BLaER1 (cell line): ENCODE results near the gene SSRP1.

Experiments
- H3K27ac ChIP-seq: shearing (Covaris generic); formaldehyde crosslinking; 2 replicates; pipeline ENCODE4 v1.8.1; 2022
- H3K27me3 ChIP-seq: shearing (Covaris generic); formaldehyde crosslinking; 2 replicates; pipeline ENCODE4 v1.8.1; 2022
- H3K36me3 ChIP-seq: shearing (Covaris generic); formaldehyde crosslinking; 2 replicates; pipeline ENCODE4 v1.8.1; 2022
- H3K4me1 ChIP-seq: shearing (Covaris generic); formaldehyde crosslinking; 2 replicates; pipeline ENCODE4 v1.8.1; 2022
- H3K4me2 ChIP-seq: shearing (Covaris generic); formaldehyde crosslinking; 2 replicates; pipeline ENCODE4 v1.8.1; 2022
- H3K4me3 ChIP-seq: shearing (Covaris generic); formaldehyde crosslinking; 2 replicates; pipeline ENCODE4 v1.8.1; 2022
- H3K9ac ChIP-seq: shearing (Covaris generic); formaldehyde crosslinking; 2 replicates; pipeline ENCODE4 v1.8.1; 2022
- H3K9me3 ChIP-seq: shearing (Covaris generic); formaldehyde crosslinking; 2 replicates; pipeline ENCODE4 v1.8.1; 2022
- H4K20me1 ChIP-seq: shearing (Covaris generic); formaldehyde crosslinking; 2 replicates; pipeline ENCODE4 v1.8.1; 2022
- Cebpa-rat ChIP-seq: shearing (Covaris generic); IDR thresholded peaks from 2 replicates; pipeline ENCODE4 v1.8.1; 2022

Gene SSRP1

DNA sequence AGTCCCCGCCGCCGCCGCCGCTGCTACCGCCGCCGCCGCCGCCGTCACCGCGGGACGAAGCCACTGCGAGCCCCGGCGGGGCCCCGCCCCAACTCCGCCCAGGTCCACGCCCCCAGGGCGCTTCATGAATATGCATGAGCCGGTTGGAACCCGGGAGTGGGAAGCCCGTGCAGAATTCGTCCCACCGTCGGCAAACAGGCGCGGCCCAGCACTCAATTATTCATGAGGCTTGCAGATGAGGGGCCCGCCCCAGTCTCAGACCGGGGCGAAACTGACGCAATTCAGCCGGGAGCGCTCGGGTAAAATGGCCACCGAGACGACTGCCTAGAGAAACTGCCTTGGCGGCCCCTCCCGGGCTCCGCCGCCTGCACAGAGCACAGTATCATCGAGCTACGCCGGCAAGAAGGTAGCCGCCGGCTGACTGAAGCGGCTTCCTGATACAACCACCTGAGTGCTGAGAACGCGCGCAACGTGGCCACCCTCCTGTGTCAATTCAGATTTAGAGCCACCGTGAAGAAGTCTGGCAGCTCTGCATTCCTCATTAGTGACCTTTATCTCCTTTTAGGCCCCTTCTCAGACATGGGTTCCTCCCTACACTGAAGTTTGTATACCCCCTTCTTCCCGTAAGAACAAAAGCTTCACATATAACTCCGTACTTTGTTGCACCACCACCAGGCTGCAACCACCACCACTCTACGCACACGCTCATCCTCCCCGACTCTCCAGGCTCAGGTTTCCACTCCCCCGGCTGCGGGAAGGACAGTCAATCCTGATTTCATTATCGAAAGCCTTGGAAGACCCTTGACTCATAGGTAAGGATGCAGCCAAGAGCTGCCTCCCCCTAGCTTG is 10.6 kb downstream of the SSRP1 start, which contains the start of gene TNKS1BP1:
Gene TNKS1BP1 (minus strand): TSS at position 67 of the 849 bp plus-strand sequence. CDS start 3,067 bp downstream, outside the sequence.
- Histone ChIP-seq H3K4me1 (peaks cover 45% of the 10 kb centered on the region), H3K9me3 (no peaks in the 10 kb centered on the region), H3K27me3 (no peaks in the 10 kb centered on the region), H3K27ac (peak within 1 kb of the TSS; percentile 87), H3K4me3 (peak within 1 kb of the TSS; percentile 72), H3K9ac (peak within 1 kb of the TSS; percentile 84), H3K4me2 (peak within 1 kb of the TSS; percentile 98), H4K20me1 (peaks cover 41% of the 10 kb centered on the region), H3K36me3 (peaks cover 52% of the 10 kb centered on the region)
- peak; percentile 94 for TF ChIP-seq Cebpa-rat

DNA sequence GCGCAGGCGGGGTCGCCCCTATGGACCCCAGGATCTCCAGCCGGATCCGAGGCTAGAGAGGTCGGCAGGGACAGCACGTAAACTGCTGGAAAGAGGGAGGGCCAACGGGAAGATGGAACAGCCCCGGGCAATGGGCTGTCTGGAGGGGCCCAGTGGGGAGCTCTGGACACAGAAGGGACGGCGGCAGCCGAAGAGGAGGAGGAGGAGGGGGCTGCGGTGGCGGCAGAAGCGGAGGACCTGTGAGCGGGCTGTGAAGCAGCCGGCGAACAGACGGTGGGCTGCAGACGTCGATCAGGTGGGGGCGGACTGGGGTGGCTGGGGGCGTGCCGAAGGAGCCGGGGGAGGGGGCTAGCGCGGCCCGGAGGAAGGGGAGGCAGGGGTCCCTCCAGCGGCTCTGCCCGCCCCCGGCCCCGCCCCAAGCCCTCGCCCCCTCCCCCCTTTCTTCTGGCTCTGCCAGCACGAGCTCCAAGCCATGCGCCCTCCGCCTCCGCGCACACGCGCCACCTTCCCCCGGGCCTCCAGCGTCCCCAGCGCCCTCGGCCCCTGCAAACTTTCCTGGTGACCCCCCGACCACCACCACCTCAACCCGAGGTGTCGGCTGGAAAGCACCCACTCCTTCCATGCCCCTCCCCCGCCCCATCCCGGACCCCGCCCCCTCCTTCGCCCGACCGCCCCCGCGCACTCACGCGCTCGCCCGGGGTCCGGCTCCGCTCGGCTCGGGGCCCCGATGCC is 11.4 kb downstream of the SSRP1 start:
- peak overlapping the region; percentile 87 for H3K27ac ChIP-seq
- peaks cover 45% of the 10 kb centered on the region for H3K4me1 ChIP-seq
- no peak for TF ChIP-seq Cebpa-rat
- H3K36me3 ChIP-seq = peaks cover 49% of the 10 kb centered on the region
- H4K20me1 ChIP-seq = peaks cover 43% of the 10 kb centered on the region
- no peaks in the 10 kb centered on the region for H3K27me3 ChIP-seq
- H3K4me2 ChIP-seq = peak overlapping the region; percentile 98
- peak overlapping the region; percentile 84 for H3K9ac ChIP-seq
- no peaks in the 10 kb centered on the region for H3K9me3 ChIP-seq
- peak overlapping the region; percentile 72 for H3K4me3 ChIP-seq

DNA sequence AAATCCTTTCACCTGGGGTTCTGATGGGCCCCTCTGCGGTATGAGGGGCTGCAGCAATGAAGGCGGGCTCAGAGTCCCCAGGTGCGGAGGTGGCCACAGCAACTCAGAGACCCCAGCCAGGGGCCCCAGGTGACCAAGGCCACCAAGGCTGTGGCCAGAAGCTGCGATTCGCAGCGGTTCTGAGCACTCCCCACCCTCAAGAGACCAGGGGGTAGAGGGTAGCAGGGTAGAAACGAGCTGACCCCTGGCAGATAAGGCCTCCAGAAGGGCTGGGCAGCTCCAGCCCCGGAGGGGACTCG is 11.9 kb downstream of the SSRP1 start:
- TF ChIP-seq Cebpa-rat = no peak
- H3K4me3 ChIP-seq = peak overlapping the region; percentile 72
- H3K27me3 ChIP-seq = no peaks in the 10 kb centered on the region
- peaks cover 49% of the 10 kb centered on the region for H3K36me3 ChIP-seq
- H4K20me1 ChIP-seq = peaks cover 43% of the 10 kb centered on the region
- H3K4me1 ChIP-seq = peaks cover 45% of the 10 kb centered on the region
- no peaks in the 10 kb centered on the region for H3K9me3 ChIP-seq
- peak overlapping the region; percentile 64 for H3K27ac ChIP-seq
- H3K9ac ChIP-seq = peak overlapping the region; percentile 79
- H3K4me2 ChIP-seq = peak overlapping the region; percentile 98

DNA sequence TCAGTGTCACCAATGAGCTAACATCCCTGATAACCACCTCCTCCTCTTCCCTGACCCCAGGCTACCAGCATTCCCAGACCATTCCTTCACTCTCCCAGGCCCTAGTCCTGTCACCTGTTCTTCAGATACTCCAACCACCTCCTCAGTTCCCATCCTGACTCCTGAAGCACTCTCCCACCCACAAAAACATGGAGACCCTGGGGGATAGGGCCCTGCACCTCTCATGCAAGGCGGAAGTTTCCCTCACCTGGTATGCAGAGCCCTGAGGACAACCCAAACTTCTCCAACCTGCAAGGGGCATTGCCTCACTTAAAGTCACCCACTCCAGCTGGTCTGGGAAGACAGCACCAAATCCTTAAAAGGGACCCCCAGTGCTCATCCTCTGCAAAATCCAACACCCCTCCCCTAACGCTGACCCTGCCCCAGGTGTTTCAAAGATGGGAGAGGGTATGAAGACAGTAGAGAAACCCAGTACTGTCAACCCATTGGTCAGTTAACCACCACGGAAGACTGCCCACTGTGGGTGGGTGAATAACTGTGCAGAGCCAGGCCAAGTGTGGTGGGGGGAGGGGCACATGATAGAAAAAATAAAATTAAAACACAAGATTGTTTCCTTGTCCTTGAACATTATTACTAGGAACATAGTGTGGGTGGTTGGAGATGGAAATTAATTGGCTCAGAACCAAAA is 12.4 kb downstream of the SSRP1 start:
- peaks cover 45% of the 10 kb centered on the region for H3K4me1 ChIP-seq
- no peaks in the 10 kb centered on the region for H3K27me3 ChIP-seq
- peak overlapping the region; percentile 79; the same call in 1 of the 2 replicates for H3K9ac ChIP-seq
- H3K27ac ChIP-seq = no peak overlapping the region
- peaks cover 46% of the 10 kb centered on the region for H4K20me1 ChIP-seq
- H3K4me2 ChIP-seq = peak overlapping the region; percentile 98
- H3K9me3 ChIP-seq = no peaks in the 10 kb centered on the region
- peaks cover 49% of the 10 kb centered on the region for H3K36me3 ChIP-seq
- TF ChIP-seq Cebpa-rat = no peak
- peak overlapping the region; percentile 72 for H3K4me3 ChIP-seq

DNA sequence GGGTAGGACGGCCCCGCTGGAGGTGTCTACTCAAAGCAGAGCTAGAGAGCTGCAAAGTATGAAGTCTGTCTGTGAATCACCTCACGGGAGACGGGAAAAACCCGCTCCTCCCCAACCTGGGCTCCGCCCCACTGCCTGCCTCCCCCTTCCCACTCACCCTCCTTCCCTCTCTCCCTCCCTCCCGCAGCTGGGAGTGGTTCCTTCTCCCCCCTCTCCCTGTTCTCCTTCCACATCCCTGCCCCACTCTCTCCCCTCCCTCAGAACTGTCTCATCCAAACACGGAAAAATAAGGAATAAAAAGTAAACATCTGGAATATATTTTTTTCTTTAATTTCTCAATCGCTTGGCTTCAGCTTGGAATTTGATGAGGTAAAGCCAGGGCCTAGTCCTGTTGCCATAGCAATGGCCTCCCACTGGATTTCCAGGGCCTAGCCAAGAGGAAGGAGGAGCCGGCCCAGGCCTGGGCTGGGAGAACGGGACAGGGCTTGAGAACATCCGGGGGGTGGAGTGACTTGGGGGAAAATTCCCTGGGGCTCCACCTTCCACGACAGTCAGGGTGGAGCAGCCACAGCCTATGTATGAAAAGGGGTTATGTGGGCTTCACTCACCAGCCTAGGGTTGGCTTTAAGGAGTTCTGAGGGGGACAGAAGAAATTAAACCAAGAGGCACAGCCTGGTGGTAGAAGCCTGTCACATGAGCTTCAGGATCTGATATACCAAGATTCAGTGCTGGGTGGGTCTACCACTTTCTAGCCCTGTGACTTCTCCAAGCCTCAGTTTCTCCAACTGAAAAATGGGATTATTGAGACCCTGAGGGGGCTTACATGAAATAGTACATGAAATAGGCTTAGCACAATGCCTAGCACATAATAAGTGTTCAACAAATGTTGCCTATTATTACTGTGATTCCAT is 13.2 kb downstream of the SSRP1 start:
- H3K9ac ChIP-seq = no peak overlapping the region
- H3K27ac ChIP-seq = no peak overlapping the region

DNA sequence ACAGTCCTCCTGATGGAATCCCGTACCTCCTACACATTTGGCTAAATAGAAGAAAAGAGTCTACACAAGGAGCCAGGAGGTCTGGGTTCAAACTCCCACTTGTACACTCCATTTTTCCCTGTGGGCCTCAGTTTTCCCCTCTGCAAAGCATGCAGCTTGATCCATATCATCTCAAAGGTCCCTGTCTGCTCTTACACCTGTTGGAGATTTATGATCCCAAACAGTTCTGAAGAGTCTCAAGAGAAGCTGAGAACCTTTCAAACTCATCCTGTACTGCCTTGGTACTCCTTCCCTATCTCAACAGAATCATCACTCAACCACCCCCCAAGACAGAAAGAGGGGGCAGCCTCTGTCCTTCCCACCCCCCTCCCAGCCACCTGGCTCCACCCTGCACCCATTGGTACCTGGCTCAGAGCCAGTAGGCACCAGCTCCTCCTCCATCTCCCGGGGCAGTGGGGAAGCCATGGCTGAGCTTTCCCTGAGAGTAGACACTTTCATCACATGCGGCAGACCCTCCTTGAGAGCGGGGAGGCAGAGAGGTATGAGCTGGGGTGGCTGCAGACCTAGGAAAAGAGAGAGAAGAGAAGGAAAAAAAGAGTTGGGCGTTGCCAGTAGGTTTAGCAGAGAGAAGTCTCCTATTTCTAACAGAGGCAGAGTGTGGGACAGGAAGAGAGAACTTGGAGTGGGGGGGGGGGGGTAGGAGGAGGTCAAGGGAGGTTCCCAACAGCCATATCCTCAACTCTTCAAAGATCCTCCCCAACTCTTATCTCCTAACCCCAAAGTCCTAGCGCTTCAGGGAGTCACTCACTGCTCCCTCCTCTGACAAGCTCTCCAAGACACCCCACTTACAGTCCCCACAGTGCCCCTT is 14.1 kb downstream of the SSRP1 start:
- H3K27ac ChIP-seq = no peak overlapping the region
- H3K4me3 ChIP-seq = no peak overlapping the region

More for the DNA sequence above, 13.2 kb downstream of the SSRP1 start:
- no peaks in the 10 kb centered on the region for H3K9me3 ChIP-seq
- no peak overlapping the region for H3K4me3 ChIP-seq
- H4K20me1 ChIP-seq = peaks cover 51% of the 10 kb centered on the region
- H3K36me3 ChIP-seq = peaks cover 49% of the 10 kb centered on the region
- no peak for TF ChIP-seq Cebpa-rat
- H3K4me1 ChIP-seq = peaks cover 45% of the 10 kb centered on the region
- peak overlapping the region; percentile 98 for H3K4me2 ChIP-seq
- no peaks in the 10 kb centered on the region for H3K27me3 ChIP-seq

DNA sequence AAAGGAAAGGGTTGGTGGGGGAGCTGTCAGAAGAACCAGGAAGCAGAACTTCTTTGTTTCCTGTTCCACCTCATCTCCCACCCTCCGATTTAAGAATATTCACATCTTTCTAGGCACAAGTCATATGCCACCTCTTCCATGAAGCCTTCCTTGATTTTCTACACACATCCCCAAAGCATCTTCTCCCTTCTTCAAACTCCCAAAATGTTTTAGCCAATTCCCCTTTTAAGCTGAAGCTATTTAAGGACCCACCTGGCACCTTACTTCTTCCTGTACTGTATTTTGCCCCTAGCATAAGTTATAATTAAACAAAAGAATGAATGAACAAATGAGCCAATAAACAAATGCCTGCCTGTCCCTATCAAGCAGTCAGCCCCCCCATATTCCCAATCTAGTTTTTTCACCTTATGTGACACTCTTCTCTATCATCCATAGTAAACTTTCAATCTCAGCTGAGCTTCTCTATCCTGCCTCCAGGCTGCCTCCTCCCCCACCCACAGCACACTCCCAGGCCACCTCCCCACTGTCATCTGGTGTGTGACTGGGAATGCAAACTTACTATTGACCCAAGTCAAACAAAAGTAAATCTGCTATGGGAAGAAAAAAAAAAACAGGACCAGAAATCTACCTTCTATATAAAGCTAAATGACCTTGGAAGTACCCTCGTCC is 14.8 kb downstream of the SSRP1 start:
- TF ChIP-seq Cebpa-rat = no peak

More for the DNA sequence above, 14.1 kb downstream of the SSRP1 start:
- peaks cover 60% of the 10 kb centered on the region for H4K20me1 ChIP-seq
- no peaks in the 10 kb centered on the region for H3K27me3 ChIP-seq
- TF ChIP-seq Cebpa-rat = no peak
- H3K9ac ChIP-seq = no peak overlapping the region
- peaks cover 49% of the 10 kb centered on the region for H3K36me3 ChIP-seq
- H3K4me2 ChIP-seq = peak overlapping the region; percentile 98; the same call in 1 of the 2 replicates
- H3K9me3 ChIP-seq = no peaks in the 10 kb centered on the region
- H3K4me1 ChIP-seq = peaks cover 42% of the 10 kb centered on the region

More for the DNA sequence above, 14.8 kb downstream of the SSRP1 start:
- Histone ChIP-seq H3K27ac (no peak overlapping the region), H3K4me2 (no peak overlapping the region), H3K9me3 (no peaks in the 10 kb centered on the region), H3K36me3 (peaks cover 49% of the 10 kb centered on the region), H4K20me1 (peaks cover 68% of the 10 kb centered on the region), H3K9ac (no peak overlapping the region), H3K4me1 (peaks cover 39% of the 10 kb centered on the region), H3K4me3 (no peak overlapping the region), H3K27me3 (no peaks in the 10 kb centered on the region)
